Endothelial cell of umbilical vein (primary cell): ENCODE measurements around the gene RPS6KA5.

Experiments used
- CTCF ChIP-seq, 2 donors: IDR thresholded peaks; 1 replicate in 1 of 2; 2 replicates in 1 of 2; pipeline ENCODE4 v1.5.1; 2011; ENCODE audit warnings: low read length in 2 of 2, mild to moderate bottlenecking in 2 of 2, moderate library complexity in 2 of 2, control low read depth in 1 of 2, inconsistent platforms in 1 of 2, low read depth in 1 of 2; ENCODE audit not compliant: insufficient read depth in 1 of 2; ENCODE audit errors: extremely low read depth in 1 of 2
- MAX ChIP-seq: IDR thresholded peaks from 2 replicates; pipeline ENCODE4 v1.6.1; 2011; ENCODE audit not compliant: insufficient read depth, insufficient read length
- POLR2A ChIP-seq: IDR thresholded peaks from 2 replicates; pipeline ENCODE4 v1.6.1; 2012; ENCODE audit warnings: low read depth, mild to moderate bottlenecking, control low read depth, low read length
- POLR2AphosphoS5 ChIP-seq: IDR thresholded peaks from 2 replicates; pipeline ENCODE4 v1.6.1; 2012; ENCODE audit warnings: low read depth, mild to moderate bottlenecking, control low read depth, low read length, moderate library complexity; ENCODE audit not compliant: insufficient read depth

- TF ChIP-seq CTCF (IDR thresholded peaks at IDR 0.05; ENCODE audit: extremely low read depth in 1 of 2, insufficient read depth in 1 of 2, low read depth in 1 of 2, low read length in 2 of 2) = no peak
- no peak for TF ChIP-seq POLR2A
- TF ChIP-seq POLR2AphosphoS5 = no peak
- TF ChIP-seq MAX = no peak
These were observed 217.7 kb downstream of the RPS6KA5 start for GRCh38 chr14:90842726-90843125.
